PC-3 (cell line): ENCODE data around the gene FOXC2. TPM values are rescaled to one million over a fixed set of nuclear protein-coding genes. Genes with fewer than 3 reads are reported as not detected.
"Not testable (repeated sequence)": the region's sequence is repeated elsewhere in the genome, so short reads cannot be mapped to it uniquely, and the experiment has no call there.

Experiments used
- ATAC-seq: fragments of 200-7000 bp; cut with Tn5 transposase; 2 replicates; pipeline ENCODE4 v1.9.1; 2020; ENCODE audit warnings: mild to moderate bottlenecking, moderate library complexity
- BruUV-seq: library from RNA; stranded (reverse); fragments of 400-500 nt; replicated peaks from 2 replicates; lab custom pipeline; 2021; lab: Mats Ljungman, UMichigan
- CTCF ChIA-PET: fragments of 300-600 bp; sonication (Branson Sonifier 250); formaldehyde crosslinking; loops from one replicate; lab custom pipeline; 2022; ENCODE audit warnings: antibody characterized with exemption; lab: Charles Lee
- POLR2A ChIA-PET: fragments of 300-600 bp; sonication (Branson Sonifier 250); formaldehyde crosslinking; loops from one replicate; lab custom pipeline; 2022; ENCODE audit warnings: antibody characterized with exemption; ENCODE audit not compliant: unreplicated experiment; lab: Charles Lee
- DNase-seq: peaks from one replicate; pipeline ENCODE4 v3.0.0-alpha.2; 2015
- H2AFZ ChIP-seq: fragments of 300-600 bp; sonication (generic); 2 replicates; pipeline ENCODE4 v1.6.0; 2016; ENCODE audit warnings: antibody characterized with exemption, low read length
- H3F3A ChIP-seq: fragments of 300-600 bp; sonication (generic); one replicate; pipeline ENCODE4 v1.6.0; 2017; ENCODE audit warnings: antibody characterized with exemption, low read length, control low read depth, mild to moderate bottlenecking; ENCODE audit not compliant: unreplicated experiment
- H3K27ac ChIP-seq: fragments of 300-600 bp; sonication (generic); 2 replicates; pipeline ENCODE4 v1.5.1; 2016; ENCODE audit warnings: mild to moderate bottlenecking, low read length
- H3K27me3 ChIP-seq: fragments of 300-600 bp; sonication (generic); 2 replicates; pipeline ENCODE4 v1.6.1; 2016; ENCODE audit warnings: low read length, mixed read lengths
- H3K36me3 ChIP-seq: fragments of 300-600 bp; sonication (generic); 2 replicates; pipeline ENCODE4 v1.6.1; 2016; ENCODE audit warnings: low read depth, mixed run types, low read length, mixed read lengths
- H3K4me1 ChIP-seq: fragments of 300-600 bp; sonication (generic); 2 replicates; pipeline ENCODE4 v1.5.1; 2016; ENCODE audit warnings: low read length; ENCODE audit not compliant: insufficient read depth
- H3K4me2 ChIP-seq: fragments of 300-600 bp; sonication (generic); 2 replicates; pipeline ENCODE4 v1.6.0; 2016; ENCODE audit warnings: low read length
- H3K4me3 ChIP-seq: fragments of 300-600 bp; sonication (generic); 2 replicates; pipeline ENCODE4 v1.5.1; 2016; ENCODE audit warnings: mild to moderate bottlenecking, low read length, mixed read lengths
- H3K79me2 ChIP-seq: fragments of 300-600 bp; sonication (generic); 2 replicates; pipeline ENCODE4 v1.6.1; 2017; ENCODE audit warnings: low read length, mixed read lengths
- H3K9ac ChIP-seq: fragments of 300-600 bp; sonication (generic); 2 replicates; pipeline ENCODE4 v1.6.0; 2016; ENCODE audit warnings: mild to moderate bottlenecking, low read length
- H3K9me2 ChIP-seq: fragments of 300-600 bp; sonication (generic); replicated peaks from 2 replicates; pipeline ENCODE4 v1.6.1; 2016; ENCODE audit warnings: mixed run types, low read length, mixed read lengths
- H3K9me3 ChIP-seq: fragments of 300-600 bp; sonication (generic); 2 replicates; pipeline ENCODE4 v1.6.1; 2016; ENCODE audit warnings: low read length, mixed read lengths
- H4K20me1 ChIP-seq: fragments of 300-600 bp; sonication (generic); 2 replicates; pipeline ENCODE4 v1.6.1; 2016; ENCODE audit warnings: low read length, mixed read lengths
- EZH2 ChIP-seq: fragments of 300-600 bp; sonication (generic); IDR thresholded peaks from one replicate; pipeline ENCODE4 v1.6.1; 2017; ENCODE audit warnings: antibody characterized with exemption, mild to moderate bottlenecking, low read length; ENCODE audit not compliant: unreplicated experiment
- EZH2phosphoT487 ChIP-seq: fragments of 300-600 bp; sonication (generic); IDR thresholded peaks from 2 replicates; pipeline ENCODE4 v1.6.1; 2018; ENCODE audit warnings: mild to moderate bottlenecking, antibody characterized with exemption, low read length, borderline replicate concordance
- intact Hi-C: fragments of 100-400 bp; cut with micrococcal nuclease; formaldehyde crosslinking; loops from 2 replicates; pipeline ENCODE4 v1.9.0; 2023
- total RNA-seq: library from RNA; depleted of rRNA; stranded (reverse); fragments of >200 nt; gene quantifications from 2 replicates; pipeline ENCODE4 v1.2.3, GENCODE V29; 2014
- TF ChIP-seq, protein P1 (sequence below): fragments of 300-600 bp; sonication (generic); conservative IDR thresholded peaks from 2 replicates; pipeline ENCODE4 v1.5.1; 2017; ENCODE audit warnings: antibody characterized with exemption, low read depth, mild to moderate bottlenecking, low read length

Gene FOXC2
- total RNA-seq, 1 experiment from 2014 or later, result not detected

DNA sequence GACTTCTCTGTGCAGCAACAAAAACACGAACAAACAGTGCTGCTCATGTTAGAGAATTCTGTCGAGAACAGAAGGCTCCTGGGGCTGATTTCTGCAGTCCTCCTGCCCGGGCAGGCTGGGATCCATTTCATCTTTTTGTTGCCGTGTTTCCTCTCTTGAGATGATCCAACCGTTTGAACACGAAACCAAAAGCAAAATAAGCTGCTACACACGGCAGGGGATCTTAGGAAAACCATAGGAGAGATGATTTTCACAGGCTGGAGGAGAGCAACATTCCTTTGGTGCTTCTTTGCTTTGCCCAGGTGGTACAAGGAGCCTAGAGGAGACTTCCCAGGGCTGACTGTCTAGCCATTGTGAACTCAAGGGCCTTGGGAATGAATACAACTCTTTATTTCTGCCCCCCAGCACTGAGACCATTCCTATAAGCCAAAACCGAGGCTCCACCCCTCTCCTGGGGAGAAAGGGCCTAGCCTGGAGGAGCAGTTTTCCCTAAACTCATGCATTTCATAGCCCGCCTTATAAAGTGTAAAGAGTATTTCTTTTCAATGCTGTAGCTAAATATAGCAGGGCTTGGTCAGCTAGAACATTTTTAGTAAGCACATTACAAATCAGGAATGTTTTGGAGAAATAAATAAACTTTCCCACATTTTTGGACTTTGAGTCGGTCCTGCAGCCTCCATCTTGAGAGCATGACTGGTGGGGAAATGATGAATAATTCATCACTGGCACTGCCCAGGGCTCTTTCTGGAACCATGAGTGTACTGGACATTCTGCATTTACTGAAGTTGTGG lies 19.4 kb downstream of the FOXC2 start:
- TF ChIP-seq EZH2phosphoT487 (no peak), EZH2 (no peak)
- TF ChIP-seq, protein P1, sequence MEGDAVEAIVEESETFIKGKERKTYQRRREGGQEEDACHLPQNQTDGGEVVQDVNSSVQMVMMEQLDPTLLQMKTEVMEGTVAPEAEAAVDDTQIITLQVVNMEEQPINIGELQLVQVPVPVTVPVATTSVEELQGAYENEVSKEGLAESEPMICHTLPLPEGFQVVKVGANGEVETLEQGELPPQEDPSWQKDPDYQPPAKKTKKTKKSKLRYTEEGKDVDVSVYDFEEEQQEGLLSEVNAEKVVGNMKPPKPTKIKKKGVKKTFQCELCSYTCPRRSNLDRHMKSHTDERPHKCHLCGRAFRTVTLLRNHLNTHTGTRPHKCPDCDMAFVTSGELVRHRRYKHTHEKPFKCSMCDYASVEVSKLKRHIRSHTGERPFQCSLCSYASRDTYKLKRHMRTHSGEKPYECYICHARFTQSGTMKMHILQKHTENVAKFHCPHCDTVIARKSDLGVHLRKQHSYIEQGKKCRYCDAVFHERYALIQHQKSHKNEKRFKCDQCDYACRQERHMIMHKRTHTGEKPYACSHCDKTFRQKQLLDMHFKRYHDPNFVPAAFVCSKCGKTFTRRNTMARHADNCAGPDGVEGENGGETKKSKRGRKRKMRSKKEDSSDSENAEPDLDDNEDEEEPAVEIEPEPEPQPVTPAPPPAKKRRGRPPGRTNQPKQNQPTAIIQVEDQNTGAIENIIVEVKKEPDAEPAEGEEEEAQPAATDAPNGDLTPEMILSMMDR, result no peak
- H3K27ac ChIP-seq, result peak overlapping the region; percentile 98
- peak overlapping the region; percentile 81 for H3K9ac ChIP-seq
- peak; percentile 62 for DNase-seq
- H3F3A ChIP-seq, result peaks cover 5% of the 10 kb centered on the region
- intact Hi-C loops, result loop anchor here (1.0 kb wide), 1 partner anchor 45 kb away; no protein-coding TSS in a partner anchor
- ATAC-seq, result no peak
- no peaks in the 10 kb centered on the region for H3K9me2 ChIP-seq
- H3K27me3 ChIP-seq, result no peaks in the 10 kb centered on the region
- TSS peak; percentile 65 for BruUV-seq
- CTCF ChIA-PET, result no interaction called here
- H2AFZ ChIP-seq, result peak overlapping the region; percentile 18
- no peaks in the 10 kb centered on the region for H3K36me3 ChIP-seq
- POLR2A ChIA-PET, result interaction anchor here (1.0 kb wide), 1 partner anchor 10 kb away, joined by 4 read pairs; no protein-coding TSS in a partner anchor
- H3K4me2 ChIP-seq, result peak overlapping the region; percentile 17
- H3K4me3 ChIP-seq, result no peak overlapping the region
- H4K20me1 ChIP-seq, result no peaks in the 10 kb centered on the region
- H3K9me3 ChIP-seq, result no peaks in the 10 kb centered on the region
- H3K4me1 ChIP-seq, result peaks cover 48% of the 10 kb centered on the region
- H3K79me2 ChIP-seq, result no peaks in the 10 kb centered on the region

DNA sequence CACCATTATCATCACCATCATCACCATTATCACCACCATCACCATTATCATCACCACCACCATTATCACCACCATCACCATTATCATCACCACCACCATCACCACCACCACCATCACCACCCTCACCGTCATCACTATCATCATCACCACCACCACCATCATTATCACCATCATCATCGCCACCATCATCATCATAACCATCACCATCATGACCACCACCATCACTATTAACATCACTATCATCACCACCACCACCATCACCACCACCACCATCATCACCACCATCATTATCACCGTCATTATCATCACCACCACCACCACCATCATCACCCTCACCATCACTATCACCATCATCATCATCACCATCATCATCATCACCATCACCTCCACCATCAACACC lies 20.9 kb downstream of the FOXC2 start:
- H3K4me3 ChIP-seq, result no peak overlapping the region
- no peaks in the 10 kb centered on the region for H4K20me1 ChIP-seq
- no peak overlapping the region for H3K9ac ChIP-seq
- H3K36me3 ChIP-seq, result no peaks in the 10 kb centered on the region
- no peaks in the 10 kb centered on the region for H3K79me2 ChIP-seq
- intact Hi-C loops, result no loop called here
- H2AFZ ChIP-seq, result no peak overlapping the region
- ATAC-seq, result no peak
- H3F3A ChIP-seq, result peaks cover 5% of the 10 kb centered on the region
- BruUV-seq, result no TSS peak
- ChIA-PET CTCF (no interaction called here), POLR2A (no interaction called here)
- no peaks in the 10 kb centered on the region for H3K9me3 ChIP-seq
- no peaks in the 10 kb centered on the region for H3K9me2 ChIP-seq
- H3K4me2 ChIP-seq, result no peak overlapping the region
- H3K4me1 ChIP-seq, result peaks cover 51% of the 10 kb centered on the region
- H3K27ac ChIP-seq, result no peak overlapping the region
- no peak for DNase-seq
- no peaks in the 10 kb centered on the region for H3K27me3 ChIP-seq
- TF ChIP-seq EZH2phosphoT487 (no peak), EZH2 (no peak)
- TF ChIP-seq, protein P1, result no peak

DNA sequence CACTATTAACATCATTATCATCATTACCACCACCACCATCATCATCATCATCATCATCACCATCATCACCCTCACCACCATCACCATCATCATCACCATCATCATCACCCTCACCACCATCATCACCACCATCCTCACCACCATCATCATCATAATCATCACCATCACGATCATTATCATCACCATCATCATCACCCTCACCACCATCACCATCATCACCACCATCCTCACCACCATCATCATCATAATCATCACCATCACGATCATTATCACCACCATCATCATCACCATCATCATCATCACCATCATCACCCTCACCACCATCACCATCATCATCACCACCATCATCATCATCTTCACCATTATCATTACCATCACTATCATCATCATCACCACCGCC lies 21.3 kb downstream of the FOXC2 start:
- H3K4me1 ChIP-seq, result peaks cover 51% of the 10 kb centered on the region
- H3K36me3 ChIP-seq, H3K79me2 ChIP-seq, ATAC-seq, H4K20me1 ChIP-seq, H2AFZ ChIP-seq, H3K9me3 ChIP-seq, H3K9me2 ChIP-seq, H3K4me2 ChIP-seq, POLR2A ChIA-PET, CTCF ChIA-PET, H3K27me3 ChIP-seq, H3K4me3 ChIP-seq, DNase-seq, BruUV-seq, H3K27ac ChIP-seq, H3F3A ChIP-seq, intact Hi-C loops, H3K9ac ChIP-seq: not testable (repeated sequence)
